HG03108 (cell line): ENCODE data around the gene PPP4R1.

Experiments used
- ATAC-seq: cut with Tn5 transposase; IDR thresholded peaks from one replicate; pipeline ENCODE4 v1.9.1; 2021; ENCODE audit warnings: moderate library complexity; ENCODE audit not compliant: unreplicated experiment

Gene PPP4R1

DNA sequence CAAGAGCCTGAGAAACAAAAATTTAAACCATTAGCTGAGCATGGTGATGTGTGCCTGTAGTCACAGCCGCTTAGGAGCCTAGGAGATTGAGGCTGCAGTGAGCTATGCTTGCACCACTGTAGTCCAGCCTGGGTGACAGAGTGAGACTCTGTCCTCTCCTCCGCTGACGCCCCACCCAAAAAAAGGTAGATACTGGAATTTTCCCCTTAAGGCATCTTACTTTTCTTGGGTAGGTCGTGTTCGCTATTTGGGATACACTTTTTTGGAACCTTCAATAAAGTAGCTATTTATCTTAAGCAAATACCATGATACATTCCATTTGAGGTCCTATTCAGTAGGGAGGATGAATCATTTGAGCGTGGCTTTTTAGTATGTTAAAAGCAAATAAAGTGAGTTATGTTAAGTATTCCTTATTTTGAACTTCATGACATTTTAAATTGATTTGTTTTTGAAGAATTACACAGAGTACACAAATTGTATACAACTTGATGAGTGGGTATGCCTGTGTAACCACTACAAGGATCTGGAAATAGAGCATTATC is 100.3 kb downstream of the PPP4R1 start:
- ATAC-seq: no peak

DNA sequence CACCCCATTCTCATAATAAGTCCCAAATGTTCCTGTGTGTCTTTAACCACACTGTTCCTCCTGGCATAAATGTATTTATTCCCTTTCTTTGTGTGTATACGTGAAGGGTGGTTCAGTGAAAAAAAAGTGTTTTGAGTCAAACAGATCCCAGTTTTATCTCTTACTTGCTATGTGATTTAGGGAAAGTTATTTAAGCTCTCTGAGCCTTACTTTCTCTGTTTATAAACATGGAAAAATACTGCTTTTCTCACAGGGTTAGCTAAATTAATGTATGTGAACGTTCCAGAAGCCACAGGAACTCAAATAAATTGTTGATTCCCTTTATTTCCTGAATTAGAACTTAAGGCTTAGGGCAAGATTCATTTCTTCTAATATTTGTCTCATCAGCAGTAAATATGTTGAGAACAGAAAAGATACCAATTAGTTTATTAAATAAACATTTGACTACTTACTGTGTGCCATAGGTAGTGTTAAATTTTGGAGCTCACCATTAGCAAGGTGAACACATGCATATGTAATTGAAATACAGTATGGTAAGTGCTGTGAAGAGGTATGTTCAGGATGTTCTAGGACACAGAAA is 105.8 kb downstream of the PPP4R1 start:
- no peak for ATAC-seq

DNA sequence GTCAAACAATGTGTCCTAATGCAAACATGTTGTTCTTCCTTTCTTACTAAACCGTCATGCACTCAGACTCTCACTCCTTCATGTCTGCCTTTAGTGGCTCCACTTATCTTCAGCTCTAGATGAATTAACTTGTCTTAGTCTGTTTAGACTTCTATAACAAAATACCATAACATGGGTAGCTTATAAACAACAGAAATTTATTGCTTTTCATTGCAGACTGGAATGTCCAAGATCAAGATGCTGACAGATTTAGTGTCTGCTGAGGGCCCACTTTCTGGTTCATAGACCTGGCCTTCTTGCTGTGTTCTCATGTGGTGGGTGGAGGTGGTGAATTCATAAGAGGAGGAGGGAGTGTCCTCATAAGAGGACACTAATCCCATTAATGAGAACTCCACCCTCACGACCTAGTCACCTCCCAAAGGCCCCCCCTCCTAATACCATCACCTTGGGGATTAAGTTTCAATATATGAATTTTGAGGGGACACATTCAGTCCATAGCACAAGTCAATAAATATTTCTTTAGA is 106.7 kb downstream of the PPP4R1 start:
- no peak for ATAC-seq

DNA sequence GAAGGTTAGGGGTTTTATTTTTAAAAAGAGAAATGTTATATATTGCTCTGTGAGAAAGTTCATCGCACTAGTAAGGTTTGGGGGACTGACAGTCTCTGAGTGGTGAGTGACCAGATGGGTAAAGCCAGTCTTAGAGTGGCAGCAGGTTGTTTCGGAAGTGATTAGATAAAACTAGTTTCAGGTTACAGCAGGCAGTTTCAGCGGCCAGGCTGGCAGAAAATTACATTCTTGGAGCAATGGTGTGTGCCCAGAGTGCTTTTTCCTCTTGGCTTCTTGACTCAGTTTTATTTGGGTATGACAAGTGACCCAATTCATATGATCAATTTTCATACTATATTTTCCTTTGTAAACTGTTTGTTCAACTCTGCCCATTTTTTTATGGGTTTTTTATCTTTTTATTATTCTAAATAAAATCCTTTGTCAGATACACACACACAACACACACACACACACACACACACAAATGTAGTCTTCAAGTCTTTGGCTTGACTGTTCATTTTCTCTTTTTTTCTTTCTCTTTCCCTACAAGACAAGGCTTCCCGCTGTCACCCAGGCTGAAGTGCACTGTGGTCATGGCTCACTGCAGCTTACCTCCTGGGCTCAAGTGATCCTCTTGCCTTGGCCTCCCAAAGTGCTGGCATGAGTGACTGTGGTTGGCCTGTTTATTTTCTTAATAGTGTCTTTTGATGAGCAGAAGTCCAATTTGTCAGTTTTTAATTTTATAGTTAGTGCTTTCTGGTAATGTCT is 108.1 kb downstream of the PPP4R1 start:
- no peak for ATAC-seq
